OCI-LY1 (cell line): ENCODE measurements around the gene RADIL.

Experiments used
- EZH2 ChIP-seq: fragments of 200-600 bp; sonication (generic), shearing (Covaris generic); IDR thresholded peaks from 2 replicates; pipeline ENCODE4 v1.8.0; 2017; ENCODE audit warnings: borderline replicate concordance, mixed run types, mild to moderate bottlenecking, antibody characterized with exemption, low read length, moderate library complexity, mixed read lengths
- TF ChIP-seq, protein P1 (sequence below): fragments of 200-600 bp; sonication (generic), shearing (Covaris generic); IDR thresholded peaks from 2 replicates; pipeline ENCODE4 v1.5.1; 2017; ENCODE audit warnings: mild to moderate bottlenecking, antibody characterized with exemption, low read length, moderate library complexity, mixed read lengths

DNA sequence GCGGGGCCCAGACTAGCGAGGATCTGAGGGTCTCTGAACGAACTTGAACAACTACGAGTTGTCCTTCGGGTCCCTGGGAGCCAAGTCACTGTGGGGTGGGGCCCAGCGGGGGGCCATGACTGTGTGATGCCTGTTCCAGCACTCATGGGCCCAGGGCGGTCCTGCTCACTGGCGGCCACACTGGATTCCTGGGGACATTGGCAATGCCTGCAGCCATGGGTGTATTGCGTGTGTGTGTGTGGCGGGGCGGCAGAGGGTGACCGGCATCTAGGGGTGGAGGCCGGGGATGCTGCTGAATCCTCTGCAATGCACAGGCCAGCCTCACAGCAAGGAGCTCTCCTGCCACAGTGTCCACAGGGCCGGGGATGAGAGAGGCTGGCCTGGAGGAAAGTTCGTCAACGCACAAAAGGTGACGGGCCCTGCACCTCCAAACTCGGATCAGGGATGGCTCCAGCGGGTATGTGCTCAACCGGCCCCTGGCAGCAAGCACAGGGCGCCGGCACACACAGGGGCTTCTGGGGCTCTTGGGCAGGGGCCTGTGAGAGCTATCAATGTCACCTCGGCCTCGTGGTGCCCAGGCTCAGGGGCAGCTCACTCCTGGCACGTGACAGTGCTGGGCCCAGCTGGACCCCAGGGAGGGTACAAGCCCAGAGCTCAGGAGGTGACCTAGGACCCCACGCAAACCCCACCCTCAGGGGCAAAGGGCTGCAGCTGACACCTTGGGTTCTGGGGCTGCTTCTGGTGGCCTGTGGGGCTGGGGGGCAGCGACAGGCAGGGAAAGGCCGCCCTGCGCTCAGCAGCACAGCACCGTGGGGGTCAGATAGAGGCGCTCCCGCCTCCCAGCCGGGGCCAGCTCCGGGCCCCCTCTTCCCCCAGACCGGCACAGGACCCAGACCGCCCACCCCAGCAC, 49.6 kb downstream of the RADIL start:
- TF ChIP-seq, protein P1, sequence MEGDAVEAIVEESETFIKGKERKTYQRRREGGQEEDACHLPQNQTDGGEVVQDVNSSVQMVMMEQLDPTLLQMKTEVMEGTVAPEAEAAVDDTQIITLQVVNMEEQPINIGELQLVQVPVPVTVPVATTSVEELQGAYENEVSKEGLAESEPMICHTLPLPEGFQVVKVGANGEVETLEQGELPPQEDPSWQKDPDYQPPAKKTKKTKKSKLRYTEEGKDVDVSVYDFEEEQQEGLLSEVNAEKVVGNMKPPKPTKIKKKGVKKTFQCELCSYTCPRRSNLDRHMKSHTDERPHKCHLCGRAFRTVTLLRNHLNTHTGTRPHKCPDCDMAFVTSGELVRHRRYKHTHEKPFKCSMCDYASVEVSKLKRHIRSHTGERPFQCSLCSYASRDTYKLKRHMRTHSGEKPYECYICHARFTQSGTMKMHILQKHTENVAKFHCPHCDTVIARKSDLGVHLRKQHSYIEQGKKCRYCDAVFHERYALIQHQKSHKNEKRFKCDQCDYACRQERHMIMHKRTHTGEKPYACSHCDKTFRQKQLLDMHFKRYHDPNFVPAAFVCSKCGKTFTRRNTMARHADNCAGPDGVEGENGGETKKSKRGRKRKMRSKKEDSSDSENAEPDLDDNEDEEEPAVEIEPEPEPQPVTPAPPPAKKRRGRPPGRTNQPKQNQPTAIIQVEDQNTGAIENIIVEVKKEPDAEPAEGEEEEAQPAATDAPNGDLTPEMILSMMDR: no peak
- no peak for TF ChIP-seq EZH2
